SW480 (cell line): ENCODE data around the gene RNU1-4.
A peak's percentile ranks its signal among the peaks of the same experiment; 100 is the strongest.
"Not testable (repeated sequence)": the region's sequence is repeated elsewhere in the genome, so short reads cannot be mapped to it uniquely, and the experiment has no call there.

Experiments
- DNase-seq: peaks from one replicate; pipeline ENCODE4 v3.0.0-alpha.2; 2016; ENCODE audit warnings: low spot score

The RNU1-4 gene

DNA sequence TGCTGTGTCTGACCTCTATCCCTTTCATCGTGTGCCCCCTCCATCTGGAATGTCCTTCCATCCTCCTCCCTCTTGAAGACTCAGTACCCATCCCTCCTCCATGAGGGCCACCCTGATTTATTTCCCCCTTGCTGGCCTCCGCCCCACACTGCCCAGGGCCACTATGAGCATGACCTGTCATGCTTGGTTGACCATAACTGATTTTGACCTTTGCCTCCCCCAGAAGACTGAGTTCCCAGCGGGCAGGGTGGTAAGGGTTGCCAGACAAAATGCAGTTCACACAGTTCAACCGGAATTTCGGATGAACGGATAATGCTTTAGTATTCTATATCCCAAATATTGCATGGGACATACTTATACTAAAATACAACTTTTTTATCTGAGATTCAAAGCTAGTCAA, 31.6 kb upstream of the RNU1-4 start:
- DNase-seq: not testable (repeated sequence)

- DNase-seq: peak; percentile 58
These were observed 30.6 kb upstream of the RNU1-4 start for GRCh38 chr1:16709659-16710087.

DNA sequence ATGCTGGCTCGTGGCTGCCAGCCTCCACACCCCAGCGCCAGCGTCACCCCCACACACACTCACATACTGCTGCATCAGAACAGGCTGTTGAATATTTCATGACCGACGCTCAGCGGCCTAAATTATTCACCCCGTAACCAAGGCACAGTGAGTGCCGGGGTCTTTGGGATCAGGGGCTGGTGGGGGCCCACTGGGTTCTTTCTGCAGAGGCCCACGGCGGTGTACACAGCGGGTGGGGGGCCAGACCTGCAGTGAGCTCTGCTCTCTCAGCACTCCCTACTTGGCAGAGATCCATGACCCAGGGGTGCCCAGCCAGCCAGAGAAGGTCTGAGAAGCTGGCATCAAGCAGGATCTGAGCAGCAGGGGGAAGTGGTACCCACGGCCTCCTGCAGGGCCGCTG, 29.7 kb upstream of the RNU1-4 start:
- not testable (repeated sequence) for DNase-seq

DNA sequence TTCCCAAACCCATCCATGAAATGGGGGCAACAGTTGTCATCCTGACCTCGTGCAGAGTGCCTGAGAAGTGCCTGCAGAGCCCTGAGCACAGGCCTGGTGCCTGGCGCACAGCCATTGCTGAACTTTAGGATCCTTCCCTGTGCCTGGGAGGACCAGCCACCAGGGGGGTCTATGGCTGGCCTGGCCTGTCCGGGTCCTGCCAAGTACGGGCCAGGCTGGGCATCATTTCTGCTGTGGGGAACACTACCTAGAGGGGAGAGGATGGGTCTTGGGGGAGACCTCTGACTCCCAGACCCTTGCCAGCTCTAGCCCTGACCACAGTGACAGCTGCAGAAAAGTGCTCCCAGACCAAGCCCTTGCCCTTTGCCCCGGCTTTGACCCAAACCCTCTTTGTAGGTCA, 28.2 kb upstream of the RNU1-4 start:
- DNase-seq: not testable (repeated sequence)

DNA sequence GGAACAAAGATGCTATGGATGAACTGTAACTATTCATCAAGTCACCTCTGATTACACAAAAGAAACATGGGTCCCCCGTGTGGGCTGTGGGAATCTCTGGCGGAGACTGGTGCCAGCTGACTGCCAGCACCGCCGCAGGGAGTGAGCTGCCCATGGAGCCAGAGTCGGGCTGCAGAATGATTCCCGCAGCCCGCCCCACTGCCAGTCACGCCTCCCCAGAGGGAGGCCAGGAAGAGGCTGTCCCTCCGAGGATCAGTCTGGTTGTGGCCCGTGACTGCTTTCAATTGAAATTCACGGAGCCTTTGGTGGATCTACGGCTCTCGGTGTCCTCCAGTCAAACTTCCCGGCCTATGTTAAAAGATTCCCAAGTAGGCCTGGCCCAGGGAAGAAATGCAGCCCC, 27.7 kb upstream of the RNU1-4 start:
- not testable (repeated sequence) for DNase-seq

DNA sequence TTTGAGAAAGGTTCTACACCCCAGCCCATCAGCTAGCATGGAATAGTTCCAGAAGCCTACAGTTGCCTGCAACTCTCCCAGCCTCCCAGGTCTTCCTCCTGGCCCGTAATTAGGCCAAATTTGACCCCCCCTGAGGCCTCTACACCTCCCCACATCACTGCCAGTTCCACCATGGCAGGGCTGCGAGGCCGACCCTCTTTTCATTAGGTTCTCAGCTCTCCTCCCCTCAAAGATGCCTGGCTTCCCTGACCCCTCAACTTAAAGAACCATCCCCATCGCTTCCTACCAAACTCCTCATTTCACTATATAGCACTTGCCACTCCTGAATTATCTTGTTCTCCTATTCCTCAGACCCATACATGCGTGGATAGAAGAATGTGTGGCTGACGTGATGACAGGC, 27.3 kb upstream of the RNU1-4 start:
- not testable (repeated sequence) for DNase-seq

- DNase-seq: not testable (repeated sequence)
These were observed 26.8 kb upstream of the RNU1-4 start for GRCh38 chr1:16713480-16713879.

GRCh38 chr1:16716691-16717335, 23.5 kb upstream of the RNU1-4 start:
- DNase-seq: no peak

DNA sequence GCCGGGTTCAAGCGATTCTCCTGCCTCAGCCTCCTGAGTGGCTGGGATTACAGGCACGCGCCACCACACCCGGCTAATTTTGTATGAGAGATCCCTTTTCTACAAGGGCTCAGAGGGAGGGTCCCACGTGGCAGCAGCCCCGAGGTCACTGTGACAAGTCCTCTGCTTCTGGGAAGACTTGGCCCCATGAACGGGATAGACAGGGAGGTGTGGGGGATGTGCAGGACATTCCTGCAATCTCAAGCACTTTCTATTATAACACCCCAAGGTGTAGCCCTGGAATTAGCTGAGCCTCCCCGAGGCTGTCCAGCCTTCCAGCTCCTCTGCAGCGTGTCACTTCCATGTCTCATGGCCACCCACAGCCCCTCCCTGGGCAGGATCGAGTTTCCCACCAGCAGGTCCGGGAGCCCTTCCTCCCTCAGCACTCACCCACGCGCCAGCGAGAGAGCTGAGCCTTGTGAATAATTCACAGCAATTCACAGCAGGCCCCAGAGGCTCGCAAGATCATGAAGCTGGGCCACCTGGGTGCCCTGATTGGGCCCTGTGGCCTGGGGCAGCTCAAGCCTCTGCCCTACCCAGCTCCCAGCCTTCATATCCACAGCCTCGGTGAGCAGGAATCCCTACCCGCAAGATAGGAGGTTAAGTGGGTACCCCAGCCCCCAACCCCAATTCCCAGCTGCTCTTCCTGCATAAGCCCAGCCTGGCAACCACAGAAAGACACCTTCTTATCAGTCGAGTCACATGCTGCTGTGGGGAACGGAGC, 22.8 kb upstream of the RNU1-4 start:
- DNase-seq: no peak

DNA sequence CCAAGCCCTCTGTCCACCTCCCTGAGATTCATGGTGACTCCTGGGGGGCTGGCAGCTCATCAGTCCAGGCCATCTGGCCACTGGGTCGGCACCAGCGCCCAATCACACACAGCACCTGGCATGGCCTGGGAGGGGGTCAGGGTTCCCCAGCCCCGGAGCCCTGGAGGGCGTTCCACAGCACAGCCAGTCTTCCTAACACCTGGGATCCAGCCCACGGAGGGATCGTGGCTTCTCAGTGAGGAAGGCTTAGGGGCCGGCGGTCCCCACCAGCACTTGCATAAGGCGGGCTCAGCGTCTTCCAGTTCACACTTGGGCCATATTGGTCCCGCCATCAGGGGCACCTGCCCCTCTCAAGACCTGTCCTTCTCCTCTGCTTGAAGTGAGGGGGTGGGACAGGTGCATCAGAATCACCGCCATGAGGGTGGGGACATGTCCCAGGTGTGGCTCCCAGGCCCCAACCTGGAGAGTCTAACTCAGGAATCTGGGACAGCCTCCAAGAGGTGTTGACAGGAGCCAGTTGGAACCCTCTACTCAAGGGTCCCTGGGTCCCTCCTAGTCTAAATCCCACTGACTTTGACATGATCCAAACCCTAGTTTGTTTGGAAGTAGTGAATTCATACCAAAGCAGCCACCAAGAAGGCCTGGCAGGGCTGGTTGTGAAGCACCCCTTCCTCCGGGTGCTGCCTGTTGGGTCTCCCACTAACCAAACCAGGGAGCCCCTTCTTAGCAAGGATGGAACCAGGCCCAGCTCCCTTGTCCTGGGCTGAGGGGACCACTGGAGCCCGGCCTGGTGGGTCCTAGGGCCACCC, 22.0 kb upstream of the RNU1-4 start:
- not testable (repeated sequence) for DNase-seq

DNA sequence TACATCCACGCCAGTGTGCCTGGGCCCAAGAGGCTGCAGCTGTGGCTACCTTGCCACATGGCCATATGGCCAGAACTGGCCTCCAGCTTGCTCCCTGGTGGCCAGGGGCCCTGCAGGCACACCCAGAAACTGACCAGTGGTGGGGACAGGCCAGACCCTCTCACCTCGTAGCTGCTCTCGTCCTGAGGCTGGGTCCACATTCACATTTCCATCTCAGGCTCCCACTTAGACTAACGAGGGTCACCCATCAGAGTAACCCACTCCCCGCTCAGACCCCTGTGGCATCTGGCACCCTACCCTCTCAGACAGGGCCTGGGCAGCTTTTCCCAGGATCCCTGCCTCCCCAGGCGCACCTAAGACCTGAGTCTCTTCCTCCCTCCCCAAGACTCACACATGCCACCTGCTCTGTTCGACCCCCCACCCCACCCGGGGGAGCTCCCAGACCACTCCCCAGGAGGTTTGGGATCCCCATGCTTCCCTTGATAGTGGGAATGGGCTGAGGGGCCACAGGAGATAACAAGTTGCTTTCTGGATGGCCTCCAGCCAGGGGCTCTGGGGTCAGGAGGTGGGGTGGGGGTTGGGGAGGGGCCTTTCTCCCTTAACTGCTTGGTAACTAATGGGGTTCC, 21.3 kb upstream of the RNU1-4 start:
- DNase-seq: no peak

- DNase-seq: no peak
These were observed 20.6 kb upstream of the RNU1-4 start for GRCh38 chr1:16719571-16720350.

- DNase-seq: no peak
These were observed 19.7 kb upstream of the RNU1-4 start for GRCh38 chr1:16720351-16721223.

DNA sequence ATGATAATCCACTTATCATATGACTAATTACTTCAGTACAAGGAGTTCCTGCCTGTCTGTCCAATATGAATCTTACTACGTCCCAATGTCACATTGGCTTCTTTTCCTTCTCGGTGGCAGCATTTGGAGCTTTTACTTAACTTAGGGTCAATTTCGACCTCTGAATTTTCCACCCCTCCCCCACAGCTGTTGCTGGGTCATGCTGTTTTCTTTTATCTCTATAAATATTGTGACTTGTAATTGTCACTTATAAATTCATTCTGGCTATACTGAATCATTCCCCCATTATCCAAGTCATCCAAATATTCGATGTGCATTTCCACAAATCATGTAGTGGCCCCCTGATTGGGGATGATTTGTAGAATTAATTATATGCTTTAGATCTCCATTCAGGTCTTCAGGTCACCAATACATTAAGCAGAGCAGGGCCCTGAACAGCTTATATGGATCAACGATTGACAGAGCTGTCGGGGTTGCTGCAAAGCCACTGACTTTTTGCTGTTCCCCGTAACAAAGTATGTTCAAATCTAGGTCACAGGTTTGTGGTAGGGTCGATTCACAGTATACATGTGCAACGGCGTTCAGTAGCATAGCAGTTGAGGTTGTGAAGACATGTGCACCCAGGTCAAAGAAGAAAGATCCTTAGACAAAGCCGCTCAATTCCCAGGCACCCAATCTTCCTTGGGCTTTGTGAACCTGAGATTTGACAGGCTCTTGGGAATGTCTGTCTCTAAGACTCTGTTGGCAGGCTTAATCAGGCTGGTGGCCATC, 18.3 kb upstream of the RNU1-4 start:
- DNase-seq: no peak

GRCh38 chr1:16724718-16725438, 15.4 kb upstream of the RNU1-4 start:
- no peak for DNase-seq

- not testable (repeated sequence) for DNase-seq
These were observed 14.7 kb upstream of the RNU1-4 start for GRCh38 chr1:16725439-16726245.

DNA sequence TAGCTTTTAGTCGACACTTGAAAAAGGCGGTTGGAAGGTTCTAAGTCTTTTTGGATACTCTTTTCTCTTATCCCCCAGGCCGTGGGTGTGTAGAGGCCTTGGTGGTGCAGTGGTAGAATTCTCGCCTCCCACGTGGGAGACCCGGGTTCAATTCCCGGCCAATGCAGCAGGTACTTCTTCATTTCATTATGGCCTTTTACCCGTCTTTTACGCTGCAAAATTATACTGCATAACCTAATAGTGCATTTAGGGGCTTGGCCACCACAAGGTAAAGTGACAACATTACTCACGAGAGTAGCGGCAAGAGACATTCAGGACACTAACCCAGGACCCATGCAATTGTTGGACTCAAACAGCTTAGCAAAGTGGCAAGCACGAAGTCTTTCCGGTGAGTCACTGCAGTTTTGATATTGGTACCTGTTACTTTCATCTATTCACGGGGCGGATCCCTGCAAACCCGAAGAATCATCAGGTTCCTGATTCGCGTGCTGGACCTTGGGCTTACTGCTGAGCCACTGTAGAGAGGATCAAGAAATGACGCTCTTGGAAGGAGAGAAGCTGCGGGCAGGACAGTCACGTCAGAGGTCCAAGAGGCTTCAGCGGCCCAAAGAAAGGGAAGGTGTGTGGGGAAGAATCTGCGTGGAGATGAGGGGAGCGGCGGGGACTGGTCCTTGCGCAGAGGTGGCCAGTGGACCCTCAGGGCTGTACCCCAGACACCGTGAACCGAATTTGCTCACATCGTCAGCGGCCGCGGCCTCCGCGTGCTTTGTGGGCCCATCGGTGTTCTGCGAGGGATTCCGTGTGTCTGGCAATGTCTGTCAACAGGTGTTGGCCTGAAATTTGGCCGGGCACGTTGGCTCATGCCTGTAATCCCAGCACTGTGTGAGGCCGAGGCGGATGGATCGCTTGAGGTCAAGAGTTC, 12.9 kb upstream of the RNU1-4 start:
- DNase-seq: peak; percentile 81
